K562 (cell line): Measurements from ENCODE around the gene LAPTM5. TPM values are rescaled to one million over a fixed set of nuclear protein-coding genes. Genes with fewer than 3 reads are reported as not detected.

Source experiments
- ATAC-seq: fragments of 200-7000 bp; cut with Tn5 transposase; 3 replicates; pipeline ENCODE4 v1.9.1; 2020; ENCODE audit warnings: moderate library complexity
- BruUV-seq: library from RNA; stranded (reverse); fragments of 400-500 nt; replicated peaks from 2 replicates; lab custom pipeline; 2021; lab: Mats Ljungman, UMichigan
- CTCF ChIA-PET: fragments of 300-600 bp; formaldehyde crosslinking; extraction: SDS; loops from one replicate; lab custom pipeline; 2021; ENCODE audit warnings: low intra/inter-chr PET ratio; lab: Yijun Ruan, JAX
- POLR2A ChIA-PET: fragments of 300-600, 350-650 bp; sonication (Branson Sonifier 250); formaldehyde crosslinking; extraction: SDS; loops from one replicate; lab custom pipeline; 2021; ENCODE audit warnings: antibody characterized with exemption, inconsistent platforms; lab: Yijun Ruan, JAX
- DNase-seq, 4 experiments: peaks; one replicate each; pipeline versions ENCODE4 v3.0.0 to v3.0.0-alpha.2; 2011 to 2018; ENCODE audit warnings: low spot score in 3 of 4, mixed read lengths in 3 of 4; ENCODE audit errors: extremely low read depth in 1 of 4
- FAIRE-seq: peaks from 2 replicates; lab custom pipeline; 2011; peaks lifted over from hg19 to GRCh38; lab: Jason Lieb, UNC
- H2AFZ ChIP-seq: 2 replicates; pipeline ENCODE4 v1.6.0; 2011; ENCODE audit warnings: low read depth, low read length, control low read depth, inconsistent platforms
- H3K27ac ChIP-seq: fragments of 200-600 bp; 3 replicates; pipeline ENCODE4 v1.8.0; 2011; ENCODE audit warnings: low read depth, mild to moderate bottlenecking, control low read depth, inconsistent platforms, low read length, moderate library complexity, mixed read lengths; ENCODE audit errors: extremely low read depth
- H3K27me3 ChIP-seq, 2 experiments: fragments of 300-600 bp in 1 of 2; 2 replicates in 1 of 2; 3 replicates in 1 of 2; pipeline versions ENCODE4 v1.6.0 to v1.8.0; 2011; ENCODE audit warnings: inconsistent platforms in 2 of 2, low read length in 2 of 2, mild to moderate bottlenecking in 1 of 2, mixed read lengths in 1 of 2, moderate library complexity in 1 of 2; ENCODE audit not compliant: control insufficient read depth in 2 of 2, insufficient read depth in 2 of 2
- H3K36me3 ChIP-seq: fragments of 300-600 bp; 3 replicates; pipeline ENCODE4 v1.8.0; 2011; ENCODE audit warnings: mild to moderate bottlenecking, low read length, inconsistent platforms; ENCODE audit not compliant: control insufficient read depth, insufficient read depth
- H3K4me1 ChIP-seq, 2 experiments: fragments of 200-600 bp in 1 of 2; replicated peaks in 1 of 2; 2 replicates in 1 of 2; 3 replicates in 1 of 2; pipeline versions ENCODE4 v1.5.1 to v1.8.0; 2011; ENCODE audit warnings: inconsistent platforms in 2 of 2, low read length in 2 of 2, mild to moderate bottlenecking in 1 of 2, mixed read lengths in 1 of 2, moderate library complexity in 1 of 2; ENCODE audit not compliant: control insufficient read depth in 2 of 2, insufficient read depth in 2 of 2
- H3K4me2 ChIP-seq: 2 replicates; pipeline ENCODE4 v1.6.1; 2011; ENCODE audit warnings: low read length, control low read depth, inconsistent platforms, mixed read lengths; ENCODE audit not compliant: insufficient read depth
- H3K4me3 ChIP-seq: fragments of 200-600 bp; sonication (generic), shearing (Covaris generic); 2 replicates; pipeline ENCODE4 v1.5.1; 2016; ENCODE audit warnings: control low read depth, inconsistent platforms
- H3K79me2 ChIP-seq: fragments of 200-600 bp; 3 replicates; pipeline ENCODE4 v1.8.0; 2011; ENCODE audit warnings: low read length, inconsistent platforms; ENCODE audit not compliant: control insufficient read depth, insufficient read depth
- H3K9ac ChIP-seq, 2 experiments: 2 replicates each; pipeline versions ENCODE4 v1.6.0 to v1.6.1; 2011; ENCODE audit warnings: low read depth in 2 of 2, low read length in 2 of 2, control low read depth in 1 of 2, inconsistent platforms in 1 of 2, mild to moderate bottlenecking in 1 of 2, mixed read lengths in 1 of 2; ENCODE audit not compliant: insufficient read depth in 1 of 2
- H3K9me1 ChIP-seq: one replicate; pipeline ENCODE4 v1.6.0; 2011; ENCODE audit warnings: inconsistent platforms, mild to moderate bottlenecking, low read length, moderate library complexity; ENCODE audit not compliant: control insufficient read depth, insufficient read depth
- H3K9me3 ChIP-seq: replicated peaks from 2 replicates; pipeline ENCODE4 v1.5.1; 2011; ENCODE audit warnings: low read depth, low read length, inconsistent platforms; ENCODE audit not compliant: control insufficient read depth, insufficient read depth
- H4K20me1 ChIP-seq: replicated peaks from 2 replicates; pipeline ENCODE4 v1.6.1; 2011; ENCODE audit warnings: low read length, inconsistent platforms, mixed read lengths; ENCODE audit not compliant: control insufficient read depth, insufficient read depth
- CAMTA2 ChIP-seq: fragments of 250-450 bp; sonication (Bioruptor Pico); conservative IDR thresholded peaks from 2 replicates; pipeline ENCODE4 v1.5.1; 2022
- CC2D1A ChIP-seq: fragments of 450-650 bp; IDR thresholded peaks from 2 replicates; pipeline ENCODE4 v1.6.1; 2017; ENCODE audit warnings: mild to moderate bottlenecking
- FOXK2 ChIP-seq, 2 experiments: fragments of 450-650 bp; IDR thresholded peaks in 1 of 2; conservative IDR thresholded peaks in 1 of 2; 2 replicates each; pipeline ENCODE4 v1.6.1; 2016; ENCODE audit warnings: low read depth in 2 of 2, mild to moderate bottlenecking in 1 of 2
- NBN ChIP-seq: fragments of 450-650 bp; IDR thresholded peaks from 2 replicates; pipeline ENCODE4 v1.6.1; 2016; ENCODE audit warnings: low read depth, mild to moderate bottlenecking
- SIN3B ChIP-seq: fragments of 450-650 bp; IDR thresholded peaks from 2 replicates; pipeline ENCODE4 v1.6.1; 2017; ENCODE audit warnings: low read depth, mild to moderate bottlenecking, moderate library complexity
- TBL1XR1 ChIP-seq, 2 experiments: IDR thresholded peaks; 2 replicates each; pipeline ENCODE4 v1.6.1; 2012; ENCODE audit warnings: improper control_type of control experiment in 2 of 2, low read length in 2 of 2, mild to moderate bottlenecking in 1 of 2
- TGIF2 ChIP-seq: sonication (generic); formaldehyde crosslinking; IDR thresholded peaks from 2 replicates; pipeline ENCODE4 v1.8.1; 2022; ENCODE audit warnings: mild to moderate bottlenecking, missing genetic modification reagents, moderate library complexity
- ZNF785 ChIP-seq: fragments of 250-450 bp; sonication (Bioruptor Pico); IDR thresholded peaks from 2 replicates; pipeline ENCODE4 v1.4.0; 2020; ENCODE audit warnings: mild to moderate bottlenecking
- WGBS: fragments of 100-300 bp; shearing (Covaris generic); methylation state at CpG from one replicate; pipeline ENCODE4 v1.1.6; 2016; ENCODE audit warnings: low coverage, mixed read lengths; ENCODE audit not compliant: insufficient coverage; ENCODE audit errors: missing lambda C conversion rate; 5-methylcytosine and 5-hydroxymethylcytosine counted together
- in situ Hi-C: fragments of 300-500 bp; cut with MboI; formaldehyde crosslinking; loops from 4 replicates; pipeline ENCODE4 v1.15.0; 2018; ENCODE audit warnings: inconsistent platforms, mixed read lengths
- intact Hi-C: fragments of 100-400 bp; cut with micrococcal nuclease; formaldehyde crosslinking; loops from 2 replicates; pipeline ENCODE4 v1.14.2; 2022
- polyA plus RNA-seq, 8 experiments: library from polyadenylated mRNA; depleted of rRNA in 4 of 8; stranded (reverse) in 5 of 8; unstranded in 3 of 8; fragments of >200 nt; fragmentation: Nextera tagmentation in 2 of 8; fragmentation: Illumina TruSeq in 1 of 8; extraction: Ambion mirVana in 2 of 8; extraction: Trizol in 1 of 8; gene quantifications; 2 replicates each; pipeline versions ENCODE4 v1.2.1 to v1.2.3, GENCODE V29; 2011 to 2014; ENCODE audit warnings: inconsistent platforms in 1 of 8, missing spikeins in 1 of 8
- total RNA-seq, 7 experiments: library from RNA; depleted of rRNA in 6 of 7; stranded (reverse); fragments of >200 nt in 6 of 7; fragmentation: Illumina TruSeq in 2 of 7; extraction: Trizol in 2 of 7; gene quantifications; 2 replicates each; pipeline versions ENCODE4 v1.2.1 to v1.2.3, GENCODE V29; 2011 to 2021; ENCODE audit warnings: low replicate concordance in 1 of 7
- TF ChIP-seq, protein P1 (sequence below): fragments of 250-450 bp; sonication (Bioruptor Pico); IDR thresholded peaks from 2 replicates; pipeline ENCODE4 v1.9.0; 2021; ENCODE audit warnings: mild to moderate bottlenecking
- TF ChIP-seq, protein P2 (sequence below): IDR thresholded peaks from 3 replicates; pipeline ENCODE4 v1.6.1; 2011; ENCODE audit warnings: borderline replicate concordance, mild to moderate bottlenecking; ENCODE audit not compliant: insufficient read length, insufficient read depth
- TF ChIP-seq, protein P3 (sequence below): fragments of 450-650 bp; IDR thresholded peaks from 2 replicates; pipeline ENCODE4 v1.6.1; 2016
- TF ChIP-seq, protein P4 (sequence below): fragments of 150-350 bp; IDR thresholded peaks from 2 replicates; pipeline ENCODE4 v1.6.1; 2014; ENCODE audit warnings: low read depth, mild to moderate bottlenecking, low read length, borderline replicate concordance
- TF ChIP-seq, protein P5 (sequence below): fragments of 450-650 bp; formaldehyde crosslinking; IDR thresholded peaks from 2 replicates; pipeline ENCODE4 v1.4.0; 2020; ENCODE audit warnings: mild to moderate bottlenecking, moderate library complexity
- TF ChIP-seq, protein P6 (sequence below): fragments of 450-650 bp; IDR thresholded peaks from 2 replicates; pipeline ENCODE4 v1.6.1; 2018; ENCODE audit warnings: mild to moderate bottlenecking, low read depth; ENCODE audit not compliant: partially characterized antibody

Gene LAPTM5
- total and polyA plus RNA-seq, 9 of the 15 experiments (the other 6 are each of a cell fraction or from before 2014, with no cell fraction given) = 2.4 to 47.3 (median 20.3) TPM

DNA sequence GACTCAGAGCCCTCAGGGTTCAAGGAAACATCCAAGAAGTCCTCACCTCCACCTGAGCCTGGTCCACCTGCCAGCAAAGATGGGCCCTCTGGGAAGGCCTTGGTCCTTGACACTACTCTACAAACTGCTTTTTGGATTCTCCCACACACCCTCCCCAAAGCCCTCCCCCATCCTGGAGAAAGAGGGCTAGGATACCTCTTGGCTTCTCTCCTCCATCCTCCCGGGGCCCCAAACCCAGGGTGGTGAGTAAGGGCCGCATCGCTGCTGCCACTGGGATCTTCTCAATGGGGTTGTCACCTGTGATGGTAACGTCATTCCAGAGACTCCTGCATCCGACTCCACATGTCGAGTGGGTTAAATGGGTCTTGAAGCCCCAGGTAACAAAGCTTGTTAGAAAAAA lies 60.7 kb downstream of the LAPTM5 start:
- no peak overlapping the region for H3K4me3 ChIP-seq
- FAIRE-seq (no peak), DNase-seq (no peak), ATAC-seq (no peak)
- no TSS peak for BruUV-seq
- H3K79me2 ChIP-seq = no peaks in the 10 kb centered on the region
- H3K9ac ChIP-seq = no peak overlapping the region
- H3K9me3 ChIP-seq = no peaks in the 10 kb centered on the region
- WGBS = under 1% methylated on average over 6 of the region's 6 CpGs
- peaks cover 0 to 3% of the 10 kb centered on the region in 2 experiments; a peak in 4 of 5 replicates for H3K4me1 ChIP-seq
- peaks cover 16 to 26% of the 10 kb centered on the region in 2 experiments; a peak in 2 of 5 replicates for H3K27me3 ChIP-seq
- no peaks in the 10 kb centered on the region for H3K9me1 ChIP-seq
- CTCF ChIA-PET = no interaction called here
- in situ Hi-C loops = no loop called here
- no peak overlapping the region for H3K4me2 ChIP-seq
- H3K36me3 ChIP-seq = no peaks in the 10 kb centered on the region
- H3K27ac ChIP-seq = no peak overlapping the region
- 0 out of 2 replicates have a peak, but pooled peaks cover 14% of the 10 kb centered on the region for H4K20me1 ChIP-seq
- intact Hi-C loops = no loop called here
- no peak overlapping the region for H2AFZ ChIP-seq
- POLR2A ChIA-PET = interaction anchor here (0.5 to 1.0 kb wide), 2 partner anchors 21 to 47 kb away, joined by 3 to 4 read pairs; no protein-coding TSS in a partner anchor
- TF ChIP-seq TBL1XR1 (IDR thresholded peaks at IDR 0.05; ENCODE audit: low read length in 2 of 2) (no peak), ZNF785 (CRISPR knock-in tag) (no peak), SIN3B (no peak), CC2D1A (no peak), CAMTA2 (no peak), NBN (no peak), TGIF2 (CRISPR knock-in tag) (no peak), FOXK2 (conservative IDR thresholded peaks at IDR 0.05 in 1 of 2, IDR thresholded peaks at IDR 0.05 in 1 of 2; ENCODE audit: low read depth in 2 of 2) (no peak)
- TF ChIP-seq, protein P1, sequence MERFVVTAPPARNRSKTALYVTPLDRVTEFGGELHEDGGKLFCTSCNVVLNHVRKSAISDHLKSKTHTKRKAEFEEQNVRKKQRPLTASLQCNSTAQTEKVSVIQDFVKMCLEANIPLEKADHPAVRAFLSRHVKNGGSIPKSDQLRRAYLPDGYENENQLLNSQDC = no peak
- TF ChIP-seq, protein P2, sequence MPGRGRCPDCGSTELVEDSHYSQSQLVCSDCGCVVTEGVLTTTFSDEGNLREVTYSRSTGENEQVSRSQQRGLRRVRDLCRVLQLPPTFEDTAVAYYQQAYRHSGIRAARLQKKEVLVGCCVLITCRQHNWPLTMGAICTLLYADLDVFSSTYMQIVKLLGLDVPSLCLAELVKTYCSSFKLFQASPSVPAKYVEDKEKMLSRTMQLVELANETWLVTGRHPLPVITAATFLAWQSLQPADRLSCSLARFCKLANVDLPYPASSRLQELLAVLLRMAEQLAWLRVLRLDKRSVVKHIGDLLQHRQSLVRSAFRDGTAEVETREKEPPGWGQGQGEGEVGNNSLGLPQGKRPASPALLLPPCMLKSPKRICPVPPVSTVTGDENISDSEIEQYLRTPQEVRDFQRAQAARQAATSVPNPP = no peak
- TF ChIP-seq, protein P3, sequence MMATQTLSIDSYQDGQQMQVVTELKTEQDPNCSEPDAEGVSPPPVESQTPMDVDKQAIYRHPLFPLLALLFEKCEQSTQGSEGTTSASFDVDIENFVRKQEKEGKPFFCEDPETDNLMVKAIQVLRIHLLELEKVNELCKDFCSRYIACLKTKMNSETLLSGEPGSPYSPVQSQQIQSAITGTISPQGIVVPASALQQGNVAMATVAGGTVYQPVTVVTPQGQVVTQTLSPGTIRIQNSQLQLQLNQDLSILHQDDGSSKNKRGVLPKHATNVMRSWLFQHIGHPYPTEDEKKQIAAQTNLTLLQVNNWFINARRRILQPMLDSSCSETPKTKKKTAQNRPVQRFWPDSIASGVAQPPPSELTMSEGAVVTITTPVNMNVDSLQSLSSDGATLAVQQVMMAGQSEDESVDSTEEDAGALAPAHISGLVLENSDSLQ = no peak
- TF ChIP-seq, protein P4, sequence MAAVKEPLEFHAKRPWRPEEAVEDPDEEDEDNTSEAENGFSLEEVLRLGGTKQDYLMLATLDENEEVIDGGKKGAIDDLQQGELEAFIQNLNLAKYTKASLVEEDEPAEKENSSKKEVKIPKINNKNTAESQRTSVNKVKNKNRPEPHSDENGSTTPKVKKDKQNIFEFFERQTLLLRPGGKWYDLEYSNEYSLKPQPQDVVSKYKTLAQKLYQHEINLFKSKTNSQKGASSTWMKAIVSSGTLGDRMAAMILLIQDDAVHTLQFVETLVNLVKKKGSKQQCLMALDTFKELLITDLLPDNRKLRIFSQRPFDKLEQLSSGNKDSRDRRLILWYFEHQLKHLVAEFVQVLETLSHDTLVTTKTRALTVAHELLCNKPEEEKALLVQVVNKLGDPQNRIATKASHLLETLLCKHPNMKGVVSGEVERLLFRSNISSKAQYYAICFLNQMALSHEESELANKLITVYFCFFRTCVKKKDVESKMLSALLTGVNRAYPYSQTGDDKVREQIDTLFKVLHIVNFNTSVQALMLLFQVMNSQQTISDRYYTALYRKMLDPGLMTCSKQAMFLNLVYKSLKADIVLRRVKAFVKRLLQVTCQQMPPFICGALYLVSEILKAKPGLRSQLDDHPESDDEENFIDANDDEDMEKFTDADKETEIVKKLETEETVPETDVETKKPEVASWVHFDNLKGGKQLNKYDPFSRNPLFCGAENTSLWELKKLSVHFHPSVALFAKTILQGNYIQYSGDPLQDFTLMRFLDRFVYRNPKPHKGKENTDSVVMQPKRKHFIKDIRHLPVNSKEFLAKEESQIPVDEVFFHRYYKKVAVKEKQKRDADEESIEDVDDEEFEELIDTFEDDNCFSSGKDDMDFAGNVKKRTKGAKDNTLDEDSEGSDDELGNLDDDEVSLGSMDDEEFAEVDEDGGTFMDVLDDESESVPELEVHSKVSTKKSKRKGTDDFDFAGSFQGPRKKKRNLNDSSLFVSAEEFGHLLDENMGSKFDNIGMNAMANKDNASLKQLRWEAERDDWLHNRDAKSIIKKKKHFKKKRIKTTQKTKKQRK = no peak
- TF ChIP-seq, protein P5, sequence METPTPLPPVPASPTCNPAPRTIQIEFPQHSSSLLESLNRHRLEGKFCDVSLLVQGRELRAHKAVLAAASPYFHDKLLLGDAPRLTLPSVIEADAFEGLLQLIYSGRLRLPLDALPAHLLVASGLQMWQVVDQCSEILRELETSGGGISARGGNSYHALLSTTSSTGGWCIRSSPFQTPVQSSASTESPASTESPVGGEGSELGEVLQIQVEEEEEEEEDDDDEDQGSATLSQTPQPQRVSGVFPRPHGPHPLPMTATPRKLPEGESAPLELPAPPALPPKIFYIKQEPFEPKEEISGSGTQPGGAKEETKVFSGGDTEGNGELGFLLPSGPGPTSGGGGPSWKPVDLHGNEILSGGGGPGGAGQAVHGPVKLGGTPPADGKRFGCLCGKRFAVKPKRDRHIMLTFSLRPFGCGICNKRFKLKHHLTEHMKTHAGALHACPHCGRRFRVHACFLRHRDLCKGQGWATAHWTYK (CRISPR knock-in tag) = no peak
- TF ChIP-seq, protein P6, sequence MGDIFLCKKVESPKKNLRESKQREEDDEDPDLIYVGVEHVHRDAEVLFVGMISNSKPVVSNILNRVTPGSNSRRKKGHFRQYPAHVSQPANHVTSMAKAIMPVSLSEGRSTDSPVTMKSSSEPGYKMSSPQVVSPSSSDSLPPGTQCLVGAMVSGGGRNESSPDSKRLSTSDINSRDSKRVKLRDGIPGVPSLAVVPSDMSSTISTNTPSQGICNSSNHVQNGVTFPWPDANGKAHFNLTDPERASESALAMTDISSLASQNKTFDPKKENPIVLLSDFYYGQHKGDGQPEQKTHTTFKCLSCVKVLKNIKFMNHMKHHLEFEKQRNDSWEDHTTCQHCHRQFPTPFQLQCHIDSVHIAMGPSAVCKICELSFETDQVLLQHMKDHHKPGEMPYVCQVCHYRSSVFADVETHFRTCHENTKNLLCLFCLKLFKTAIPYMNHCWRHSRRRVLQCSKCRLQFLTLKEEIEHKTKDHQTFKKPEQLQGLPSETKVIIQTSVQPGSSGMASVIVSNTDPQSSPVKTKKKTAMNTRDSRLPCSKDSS = no peak
